ENCODE data around the gene SCARB1.

Gene SCARB1

GRCh38 chr12:124864326-124864752 lies 675 bp upstream of the SCARB1 start:
- Histone ChIP-seq H3K27me3 (ENCODE audit: insufficient read depth, poor library complexity, severe bottlenecking) (no peaks in the 10 kb centered on the region), H3K4me3 (replicated peaks; ENCODE audit: insufficient read depth, low read length) (no peak overlapping the region), H3K27ac (replicated peaks) (peak overlapping the region; percentile 82)
- TF ChIP-seq GABPA (IDR thresholded peaks at IDR 0.05; ENCODE audit: low read depth) (no peak), SPI1 (IDR thresholded peaks at IDR 0.05; ENCODE audit: borderline replicate concordance, low read depth) (no peak), POLR2AphosphoS5 (IDR thresholded peaks at IDR 0.05; ENCODE audit: low read depth) (0 out of 2 replicates have a peak, but pooled peaks have one; percentile 3), REST (IDR thresholded peaks at IDR 0.05; ENCODE audit: insufficient replicate concordance, low read depth) (no peak)
- no peak for DNase-seq (ENCODE audit: low read depth in 1 of 2, low spot score in 1 of 2)

GRCh38 chr12:124862768-124863415 lies 772 bp downstream of the SCARB1 start:
- H3K27ac ChIP-seq (replicated peaks): peak overlapping the region; percentile 82
- TF ChIP-seq REST (IDR thresholded peaks at IDR 0.05; ENCODE audit: insufficient replicate concordance, low read depth) (no peak), CTCF (IDR thresholded peaks at IDR 0.05; ENCODE audit: insufficient read depth, low read length) (no peak), POLR2AphosphoS5 (IDR thresholded peaks at IDR 0.05; ENCODE audit: low read depth) (no peak; the same call in 1 of the 2 replicates), SPI1 (IDR thresholded peaks at IDR 0.05; ENCODE audit: borderline replicate concordance, low read depth) (no peak), GABPA (IDR thresholded peaks at IDR 0.05; ENCODE audit: low read depth) (no peak)
- no peaks in the 10 kb centered on the region for H3K27me3 ChIP-seq (ENCODE audit: insufficient read depth, poor library complexity, severe bottlenecking)
- peak in 1 of 2 experiments; percentile 42 for DNase-seq (ENCODE audit: low read depth in 1 of 2, low spot score in 1 of 2)
- peak overlapping the region; percentile 75 for H3K4me3 ChIP-seq (replicated peaks; ENCODE audit: insufficient read depth, low read length)

GRCh38 chr12:124861898-124862676 lies 1.6 kb downstream of the SCARB1 start:
- TF ChIP-seq CTCF (IDR thresholded peaks at IDR 0.05; ENCODE audit: insufficient read depth, low read length) (no peak), POLR2AphosphoS5 (IDR thresholded peaks at IDR 0.05; ENCODE audit: low read depth) (no peak), REST (IDR thresholded peaks at IDR 0.05; ENCODE audit: insufficient replicate concordance, low read depth) (no peak), GABPA (IDR thresholded peaks at IDR 0.05; ENCODE audit: low read depth) (no peak), SPI1 (IDR thresholded peaks at IDR 0.05; ENCODE audit: borderline replicate concordance, low read depth) (no peak)
- DNase-seq (ENCODE audit: low read depth in 1 of 2, low spot score in 1 of 2): no peak
- Histone ChIP-seq H3K27me3 (ENCODE audit: insufficient read depth, poor library complexity, severe bottlenecking) (no peaks in the 10 kb centered on the region), H3K27ac (replicated peaks) (peak overlapping the region; percentile 82; the same call in 1 of the 2 replicates), H3K4me3 (replicated peaks; ENCODE audit: insufficient read depth, low read length) (peak overlapping the region; percentile 75)

All from HL-60 (cell line).